ENCODE measurements around the gene MRPL16. TPM values are rescaled to one million over a fixed set of nuclear protein-coding genes. Genes with fewer than 3 reads are reported as not detected.

The MRPL16 gene
- total RNA-seq, 1 experiment from 2014 or later, result 55.0 TPM

GRCh38 chr11:59771605-59772004, 39.0 kb downstream of the MRPL16 start:
- DNase-seq (ENCODE audit: low read depth), result no peak

DNA sequence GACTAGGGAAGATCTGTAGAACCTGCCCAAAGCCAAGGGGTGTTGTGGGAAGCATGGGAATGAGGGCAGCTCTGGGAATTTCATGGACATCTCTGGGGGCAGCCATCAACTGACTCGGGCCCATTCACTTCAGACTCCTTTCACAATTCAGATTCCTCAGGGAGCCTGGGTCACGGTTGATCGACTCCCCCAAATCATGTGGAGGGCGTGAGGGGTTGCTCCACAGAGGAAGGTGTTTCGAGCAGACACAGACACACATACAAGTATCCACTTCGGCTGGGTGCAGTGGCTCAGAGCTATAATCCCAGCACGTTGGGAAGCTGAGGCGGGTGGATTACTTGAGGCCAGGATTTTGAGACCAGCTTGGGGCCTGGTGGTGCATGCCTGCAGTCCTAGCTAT, 39.7 kb downstream of the MRPL16 start:
- DNase-seq (ENCODE audit: low read depth), result no peak

- DNase-seq (ENCODE audit: low read depth), result no peak
Measured at GRCh38 chr11:59770319-59770718, 40.3 kb downstream of the MRPL16 start.

DNA sequence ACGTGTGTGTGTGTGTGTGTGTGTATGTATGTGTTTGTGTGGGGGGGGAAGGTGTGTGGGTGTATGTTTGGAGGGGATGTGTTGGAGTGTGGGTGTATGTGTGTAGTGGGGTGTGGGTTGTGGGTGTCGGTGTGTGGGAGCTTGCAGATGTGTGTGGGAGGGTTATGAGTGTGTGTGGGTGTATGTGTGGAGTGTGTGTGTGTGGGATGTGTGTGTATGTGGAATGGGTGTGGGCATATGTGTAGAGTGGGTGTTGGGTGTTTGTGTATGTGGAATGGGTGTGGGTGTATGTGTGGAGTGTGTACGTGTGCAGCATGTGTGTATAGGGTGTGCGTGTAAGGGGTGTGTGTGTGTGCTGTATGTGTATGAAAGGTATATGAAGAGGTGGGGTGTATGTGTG, 40.8 kb downstream of the MRPL16 start:
- DNase-seq (ENCODE audit: low read depth), result no peak

- DNase-seq (ENCODE audit: low read depth), result no peak
Measured at GRCh38 chr11:59769111-59769510, 41.5 kb downstream of the MRPL16 start.

DNA sequence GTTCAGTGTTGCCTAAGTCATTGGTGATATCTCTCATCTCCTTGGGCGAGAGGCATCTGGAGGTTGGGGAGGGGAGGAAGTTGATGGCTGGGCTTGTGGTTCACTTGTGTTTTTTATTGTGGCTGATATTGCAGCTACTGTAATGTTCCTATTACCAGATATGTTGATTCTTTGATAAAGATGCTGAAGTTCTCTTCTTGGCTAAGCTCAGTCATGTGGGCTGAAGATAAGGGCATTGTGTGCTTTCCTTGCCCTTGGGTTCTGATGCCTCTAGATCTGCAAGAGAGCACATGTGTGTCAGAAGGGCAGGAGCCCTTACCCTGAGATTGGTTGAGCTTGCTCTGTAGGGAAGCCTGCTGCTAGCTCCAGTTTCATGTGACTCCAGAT, 43.4 kb downstream of the MRPL16 start:
- no peak for DNase-seq (ENCODE audit: low read depth)

DNA sequence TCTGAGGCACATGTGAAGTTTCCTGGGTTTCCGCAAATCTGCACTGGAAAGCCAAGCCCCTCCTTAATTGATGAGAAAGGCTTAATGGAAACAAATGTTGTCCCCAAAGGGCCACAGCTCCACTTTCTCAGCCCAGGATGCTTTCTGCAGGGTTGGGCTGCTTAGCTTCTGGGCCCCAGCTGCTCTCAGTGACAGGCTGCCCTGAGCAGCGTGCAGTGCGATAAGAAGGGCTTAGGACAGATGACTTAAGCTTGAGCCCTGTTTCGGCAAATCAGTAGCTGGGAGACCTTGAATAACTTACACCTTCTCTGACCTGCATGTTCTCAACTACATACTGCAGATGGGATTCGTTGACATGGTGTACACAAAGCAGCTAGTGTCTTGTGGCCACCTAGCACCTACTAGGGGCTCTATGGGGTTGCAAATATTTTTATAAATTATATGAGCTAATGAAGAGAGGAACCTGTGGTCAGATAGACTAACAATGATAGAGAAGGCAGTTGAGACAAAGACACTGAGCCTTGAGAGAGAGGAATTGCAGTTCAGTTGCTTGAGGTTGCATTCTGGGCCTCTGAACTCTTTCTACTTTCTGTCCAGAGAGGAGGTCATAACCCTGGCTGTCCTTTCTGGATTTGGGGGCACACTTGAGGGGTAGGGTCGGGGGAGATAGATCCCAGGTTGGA, 43.9 kb downstream of the MRPL16 start:
- no peak for DNase-seq (ENCODE audit: low read depth)

DNA sequence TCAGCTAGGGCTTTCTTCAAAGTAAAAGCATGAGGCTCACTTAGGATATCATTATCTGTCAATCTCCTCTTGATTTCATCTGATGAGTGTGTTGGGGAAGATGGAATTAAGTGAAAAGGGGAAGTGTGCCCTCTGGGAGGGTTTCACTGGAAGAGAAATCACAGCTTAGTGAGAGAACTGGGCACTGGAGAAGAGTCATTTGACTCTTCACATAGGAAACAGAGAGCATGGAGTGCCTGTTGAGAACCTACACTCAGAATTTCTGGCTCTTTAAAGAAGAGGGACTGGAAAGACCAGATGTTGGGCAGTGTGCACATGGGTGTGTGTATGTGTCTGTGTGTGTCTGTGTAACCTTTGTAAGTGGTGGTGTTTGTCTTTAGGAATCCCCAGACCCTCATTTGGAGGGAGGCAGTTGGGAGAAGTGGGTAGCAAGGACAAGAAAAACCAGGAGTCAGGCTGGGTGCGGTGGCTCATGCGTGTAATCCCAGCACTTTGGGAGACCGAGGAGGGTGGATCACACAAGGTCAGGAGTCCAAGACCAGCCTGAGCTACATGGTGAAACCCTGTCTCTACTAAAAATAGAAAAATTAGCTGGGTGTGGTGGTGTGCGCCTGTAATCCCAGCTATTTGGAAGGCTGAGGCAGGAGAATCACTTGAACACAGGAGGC, 45.4 kb downstream of the MRPL16 start:
- DNase-seq (ENCODE audit: low read depth), result no peak

DNA sequence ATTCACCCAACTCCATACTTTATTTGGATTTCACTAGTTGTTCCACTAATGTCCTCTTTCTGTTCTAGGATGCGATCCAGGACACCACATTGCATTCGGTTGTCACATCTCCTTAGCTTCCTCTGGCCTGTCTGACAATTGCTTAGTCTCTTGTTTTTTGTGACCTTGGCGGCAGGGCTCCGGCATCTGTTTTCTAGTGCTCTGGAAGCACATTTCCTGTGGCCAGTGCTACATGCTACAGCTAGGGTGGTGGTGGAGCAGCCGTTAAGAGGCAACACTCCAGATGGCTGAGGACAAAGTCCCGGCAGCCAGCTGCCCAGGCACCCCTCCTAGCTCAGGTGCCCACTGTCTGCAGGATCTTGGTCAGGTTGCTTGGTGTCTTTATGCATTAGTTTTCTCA, 48.6 kb downstream of the MRPL16 start:
- no peak for DNase-seq (ENCODE audit: low read depth)

DNA sequence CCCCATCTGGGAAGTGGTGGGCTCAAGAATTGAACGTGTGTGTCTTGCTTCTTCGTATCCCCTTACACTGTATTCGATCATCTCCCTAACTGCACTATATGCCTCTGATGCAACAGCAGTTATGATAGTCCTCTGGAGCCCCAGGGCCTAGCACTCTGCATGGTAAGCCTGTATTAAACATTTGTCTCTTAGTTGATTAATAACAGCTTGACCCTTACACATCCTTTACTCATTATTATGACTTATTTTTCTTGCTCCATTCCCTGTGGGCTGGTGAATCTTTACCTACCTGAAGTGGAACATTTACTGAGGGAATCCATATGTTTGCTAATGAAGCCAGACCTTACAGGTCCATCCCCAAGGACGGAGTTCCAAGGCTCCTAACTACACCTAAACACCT, 49.8 kb downstream of the MRPL16 start:
- DNase-seq (ENCODE audit: low read depth), result no peak

GRCh38 chr11:59759900-59760299, 50.7 kb downstream of the MRPL16 start:
- DNase-seq (ENCODE audit: low read depth), result no peak

DNA sequence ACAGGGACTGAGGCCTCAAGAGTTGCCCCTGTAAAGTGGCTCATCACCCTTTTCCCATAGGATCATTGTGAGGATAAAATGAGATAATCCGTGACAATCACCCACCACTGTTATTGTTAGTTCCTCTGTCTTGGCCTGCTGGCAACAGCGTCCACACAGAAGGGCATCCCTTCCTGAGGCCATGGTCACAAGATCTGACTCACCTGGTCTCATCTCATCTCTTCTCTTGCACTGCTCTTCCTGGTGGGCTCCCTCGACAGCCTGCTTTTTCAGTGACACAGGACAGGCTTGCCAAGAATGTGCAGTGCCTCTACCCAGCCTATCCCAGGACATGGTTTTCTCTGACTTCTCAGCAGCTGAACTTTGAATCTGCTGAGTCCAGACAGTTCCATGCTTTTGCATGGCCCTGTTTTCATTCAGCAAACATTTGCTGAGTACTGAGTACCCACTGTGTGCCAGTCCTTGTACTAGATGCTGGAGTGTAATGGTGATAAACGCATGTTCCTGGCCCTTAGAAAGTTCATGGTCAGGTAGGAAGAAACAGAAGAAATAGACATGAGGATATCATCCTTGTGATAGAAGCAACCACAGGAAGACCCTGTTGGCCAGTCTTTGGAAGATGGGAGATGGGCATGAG, 52.1 kb downstream of the MRPL16 start:
- no peak for DNase-seq (ENCODE audit: low read depth)

- peak; percentile 52 for DNase-seq (ENCODE audit: low read depth)
Measured at GRCh38 chr11:59756845-59757244, 53.7 kb downstream of the MRPL16 start.

GRCh38 chr11:59756558-59756840, 54.1 kb downstream of the MRPL16 start:
- DNase-seq (ENCODE audit: low read depth), result peak; percentile 31

Other genes starting within 250 kb of the MRPL16 start
- gene OSBP, start 195.0 kb downstream of the MRPL16 start, total RNA-seq (2014; rRNA removed; shearing (Covaris generic)), result 21.5 and 23.0 TPM in 2 replicates
- gene PATL1, start 141.7 kb downstream of the MRPL16 start, total RNA-seq (2014; rRNA removed; shearing (Covaris generic)), result 12.7 and 16.1 TPM in 2 replicates
- not detected in 2 replicates for gene OR10V1, start 96.9 kb downstream of the MRPL16 start, total RNA-seq (2014; rRNA removed; shearing (Covaris generic))
- gene STX3, start 55.4 kb downstream of the MRPL16 start, total RNA-seq (2014; rRNA removed; shearing (Covaris generic)), result 21.3 and 22.1 TPM in 2 replicates
- not detected in 2 replicates for gene CBLIF, start 34.7 kb upstream of the MRPL16 start, total RNA-seq (2014; rRNA removed; shearing (Covaris generic))
- not detected in 2 replicates for gene TCN1, start 55.7 kb upstream of the MRPL16 start, total RNA-seq (2014; rRNA removed; shearing (Covaris generic))
- gene OOSP3, start 68.0 kb upstream of the MRPL16 start, total RNA-seq (2014; rRNA removed; shearing (Covaris generic)), result not detected in 2 replicates
- not detected in 2 replicates for gene OOSP1, start 127.7 kb upstream of the MRPL16 start, total RNA-seq (2014; rRNA removed; shearing (Covaris generic))
- gene OOSP4A, start 153.3 kb upstream of the MRPL16 start, total RNA-seq (2014; rRNA removed; shearing (Covaris generic)), result not detected in 2 replicates
- gene OOSP4B, start 206.4 kb upstream of the MRPL16 start, total RNA-seq (2014; rRNA removed; shearing (Covaris generic)), result not detected in 2 replicates
- not detected in 2 replicates for gene OOSP2, start 229.6 kb upstream of the MRPL16 start, total RNA-seq (2014; rRNA removed; shearing (Covaris generic))
- gene MS4A3, start 245.9 kb upstream of the MRPL16 start, total RNA-seq (2014; rRNA removed; shearing (Covaris generic)), result not detected in 2 replicates

Measured in Daoy (cell line).